ENCODE results near the gene ALOX5.

DNA sequence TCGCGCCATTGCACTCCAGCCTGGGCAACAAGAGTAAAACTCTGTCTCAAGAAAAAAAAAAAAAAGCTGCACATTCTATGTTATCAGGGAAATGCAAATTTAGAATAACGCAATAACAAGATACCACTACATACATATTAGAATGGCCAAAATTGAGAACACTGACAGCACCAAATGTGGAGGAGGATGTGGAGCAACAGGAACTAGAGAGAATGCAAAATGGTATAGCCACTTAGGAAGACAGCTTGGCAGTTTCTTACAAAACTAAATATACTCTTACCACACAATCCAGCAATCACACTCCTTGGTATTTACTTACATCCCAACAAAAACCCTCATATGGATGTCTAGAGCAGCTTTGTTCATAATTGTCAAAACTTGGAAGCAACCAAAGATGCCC lies 76.8 kb downstream of the ALOX5 start:
- TF ChIP-seq, protein P1, sequence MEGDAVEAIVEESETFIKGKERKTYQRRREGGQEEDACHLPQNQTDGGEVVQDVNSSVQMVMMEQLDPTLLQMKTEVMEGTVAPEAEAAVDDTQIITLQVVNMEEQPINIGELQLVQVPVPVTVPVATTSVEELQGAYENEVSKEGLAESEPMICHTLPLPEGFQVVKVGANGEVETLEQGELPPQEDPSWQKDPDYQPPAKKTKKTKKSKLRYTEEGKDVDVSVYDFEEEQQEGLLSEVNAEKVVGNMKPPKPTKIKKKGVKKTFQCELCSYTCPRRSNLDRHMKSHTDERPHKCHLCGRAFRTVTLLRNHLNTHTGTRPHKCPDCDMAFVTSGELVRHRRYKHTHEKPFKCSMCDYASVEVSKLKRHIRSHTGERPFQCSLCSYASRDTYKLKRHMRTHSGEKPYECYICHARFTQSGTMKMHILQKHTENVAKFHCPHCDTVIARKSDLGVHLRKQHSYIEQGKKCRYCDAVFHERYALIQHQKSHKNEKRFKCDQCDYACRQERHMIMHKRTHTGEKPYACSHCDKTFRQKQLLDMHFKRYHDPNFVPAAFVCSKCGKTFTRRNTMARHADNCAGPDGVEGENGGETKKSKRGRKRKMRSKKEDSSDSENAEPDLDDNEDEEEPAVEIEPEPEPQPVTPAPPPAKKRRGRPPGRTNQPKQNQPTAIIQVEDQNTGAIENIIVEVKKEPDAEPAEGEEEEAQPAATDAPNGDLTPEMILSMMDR (IDR thresholded peaks at IDR 0.05 in 8 of 11, conservative IDR thresholded peaks at IDR 0.05 in 3 of 11) = no peak
- TF ChIP-seq POLR2A (IDR thresholded peaks at IDR 0.05) = no peak
- TF ChIP-seq POLR2AphosphoS5 (IDR thresholded peaks at IDR 0.05) = no peak

All from spleen (tissue), 7 donors.